Fibroblast of mammary gland (primary cell): ENCODE measurements around the gene TUBAL3.

ENCODE experiments used
- DNase-seq: peaks from one replicate; pipeline ENCODE4 v3.0.0-alpha.2; 2010; ENCODE audit warnings: low read depth
- H3K4me3 ChIP-seq: 2 replicates; pipeline ENCODE4 v1.5.1; 2011; ENCODE audit warnings: low read depth, mild to moderate bottlenecking, low read length, moderate library complexity; ENCODE audit not compliant: control insufficient read depth
- TF ChIP-seq, protein P1 (sequence below): conservative IDR thresholded peaks from 2 replicates; pipeline ENCODE4 v1.5.1; 2011; ENCODE audit warnings: low read depth, low read length, inconsistent platforms; ENCODE audit not compliant: control insufficient read depth, insufficient read depth

The TUBAL3 gene

DNA sequence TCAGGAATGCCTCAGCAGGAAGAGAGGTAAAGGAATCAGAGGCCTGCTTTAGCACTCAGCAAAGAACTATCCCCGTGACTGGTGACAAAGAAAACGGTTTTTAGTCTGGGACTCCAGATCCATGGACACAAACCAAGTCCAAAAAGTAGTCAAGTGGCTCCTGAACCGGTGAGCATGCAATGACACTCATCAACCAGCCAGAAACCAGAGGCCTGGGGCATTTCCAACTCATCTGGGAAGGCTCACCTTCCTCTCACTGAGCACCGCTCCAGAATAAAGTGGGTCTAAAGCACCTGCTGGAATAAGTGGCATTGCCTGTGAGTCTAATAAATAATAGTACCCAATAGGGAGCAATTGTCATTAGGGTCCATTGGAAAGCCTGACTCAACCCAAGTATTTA, 57.7 kb downstream of the TUBAL3 start:
- no peak overlapping the region for H3K4me3 ChIP-seq
- TF ChIP-seq, protein P1, sequence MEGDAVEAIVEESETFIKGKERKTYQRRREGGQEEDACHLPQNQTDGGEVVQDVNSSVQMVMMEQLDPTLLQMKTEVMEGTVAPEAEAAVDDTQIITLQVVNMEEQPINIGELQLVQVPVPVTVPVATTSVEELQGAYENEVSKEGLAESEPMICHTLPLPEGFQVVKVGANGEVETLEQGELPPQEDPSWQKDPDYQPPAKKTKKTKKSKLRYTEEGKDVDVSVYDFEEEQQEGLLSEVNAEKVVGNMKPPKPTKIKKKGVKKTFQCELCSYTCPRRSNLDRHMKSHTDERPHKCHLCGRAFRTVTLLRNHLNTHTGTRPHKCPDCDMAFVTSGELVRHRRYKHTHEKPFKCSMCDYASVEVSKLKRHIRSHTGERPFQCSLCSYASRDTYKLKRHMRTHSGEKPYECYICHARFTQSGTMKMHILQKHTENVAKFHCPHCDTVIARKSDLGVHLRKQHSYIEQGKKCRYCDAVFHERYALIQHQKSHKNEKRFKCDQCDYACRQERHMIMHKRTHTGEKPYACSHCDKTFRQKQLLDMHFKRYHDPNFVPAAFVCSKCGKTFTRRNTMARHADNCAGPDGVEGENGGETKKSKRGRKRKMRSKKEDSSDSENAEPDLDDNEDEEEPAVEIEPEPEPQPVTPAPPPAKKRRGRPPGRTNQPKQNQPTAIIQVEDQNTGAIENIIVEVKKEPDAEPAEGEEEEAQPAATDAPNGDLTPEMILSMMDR = no peak
- DNase-seq = no peak

GRCh38 chr10:5344746-5345145, 59.9 kb downstream of the TUBAL3 start:
- DNase-seq = no peak
- no peak overlapping the region for H3K4me3 ChIP-seq
- TF ChIP-seq, protein P1 = no peak

GRCh38 chr10:5343979-5344378, 60.6 kb downstream of the TUBAL3 start:
- no peak overlapping the region for H3K4me3 ChIP-seq
- no peak for DNase-seq
- TF ChIP-seq, protein P1 = no peak

DNA sequence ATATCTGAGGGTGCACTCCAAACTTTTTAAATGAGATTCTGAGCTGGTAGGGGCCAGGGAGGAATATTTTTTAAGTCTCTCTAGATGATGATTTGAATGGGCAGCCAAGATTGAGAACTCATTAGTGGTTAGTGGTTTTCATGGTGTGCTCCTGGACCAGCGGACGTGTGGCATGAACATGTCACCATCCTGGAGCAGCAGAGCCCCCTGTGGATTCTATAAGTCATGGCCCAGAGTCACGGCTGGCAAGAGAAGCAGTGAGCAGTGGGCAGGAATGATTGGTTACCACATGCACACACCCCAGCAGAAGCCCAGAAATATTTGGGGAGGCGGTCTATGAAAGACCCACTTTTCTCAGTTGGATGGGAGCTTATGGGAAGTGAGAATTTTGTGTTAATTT, 61.1 kb downstream of the TUBAL3 start:
- DNase-seq = no peak
- no peak overlapping the region for H3K4me3 ChIP-seq
- TF ChIP-seq, protein P1 = no peak
